GM18499 (cell line): ENCODE data around the gene FOXB2.
"Not testable (repeated sequence)": the region's sequence is repeated elsewhere in the genome, so short reads cannot be mapped to it uniquely, and the experiment has no call there.

Experiments
- ATAC-seq: cut with Tn5 transposase; IDR thresholded peaks from one replicate; pipeline ENCODE4 v1.9.1; 2021; ENCODE audit warnings: moderate number of reproducible peaks; ENCODE audit not compliant: insufficient read depth, unreplicated experiment

Gene FOXB2

GRCh38 chr9:77040340-77040739, 20.9 kb downstream of the FOXB2 start:
- ATAC-seq, result no peak

- not testable (repeated sequence) for ATAC-seq
These were observed 24.3 kb downstream of the FOXB2 start for GRCh38 chr9:77043743-77044142.

DNA sequence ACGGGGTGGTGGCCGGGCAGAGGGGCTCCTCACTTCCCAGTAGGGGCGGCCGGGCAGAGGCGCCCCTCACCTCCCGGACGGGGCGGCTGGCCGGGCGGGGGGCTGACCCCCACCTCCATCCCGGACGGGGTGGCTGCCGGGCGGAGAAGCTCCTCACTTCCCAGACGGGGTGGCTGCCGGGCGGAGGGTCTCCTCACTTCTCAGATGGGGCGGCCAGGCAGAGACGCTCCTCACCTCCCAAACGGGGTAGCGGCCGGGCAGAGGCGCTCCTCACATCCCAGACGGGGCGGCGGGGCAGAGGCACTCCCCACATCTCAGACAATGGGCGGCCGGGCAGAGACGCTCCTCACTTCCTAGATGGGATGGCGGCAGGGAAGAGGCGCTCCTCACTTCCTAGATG, 41.2 kb downstream of the FOXB2 start:
- ATAC-seq, result not testable (repeated sequence)

GRCh38 chr9:77063645-77064285, 44.3 kb downstream of the FOXB2 start:
- no peak for ATAC-seq

GRCh38 chr9:77066388-77066787, 46.9 kb downstream of the FOXB2 start:
- no peak for ATAC-seq
